Measurements from ENCODE around the gene KRTAP5-4. TPM values are rescaled to one million over a fixed set of nuclear protein-coding genes. Genes with fewer than 3 reads are reported as not detected.
"Not testable (repeated sequence)": the region's sequence is repeated elsewhere in the genome, so short reads cannot be mapped to it uniquely, and the experiment has no call there.

KRTAP5-4 gene
- total RNA-seq, 1 donor from 2014 or later: not detected

DNA sequence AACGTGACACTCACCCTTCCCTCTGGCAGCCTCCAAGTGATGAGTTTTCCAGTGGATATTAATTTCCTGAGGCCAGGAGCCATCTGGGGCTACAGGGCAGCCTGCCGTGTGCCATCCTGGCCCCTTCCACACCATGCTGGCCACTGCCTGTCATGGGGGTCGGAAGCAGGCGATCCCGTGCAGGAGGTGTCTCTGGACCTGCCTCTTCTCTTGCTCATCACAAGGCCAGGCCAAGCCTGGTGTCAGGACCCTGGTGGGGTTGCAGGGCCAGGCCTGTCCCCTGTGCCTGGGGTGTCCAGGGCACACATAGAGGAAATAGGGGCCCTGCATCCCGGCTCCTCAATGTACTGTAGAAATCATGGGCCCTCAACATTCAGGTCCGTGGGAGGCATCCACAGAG, 17.2 kb downstream of the KRTAP5-4 start:
- Mint-ChIP-seq H3K27ac (ENCODE audit: unreplicated experiment) (no peak overlapping the region), H3K4me1 (ENCODE audit: low read depth, unreplicated experiment) (peaks cover 7% of the 10 kb centered on the region), H3K27me3 (ENCODE audit: low read depth, unreplicated experiment) (peaks cover 42% of the 10 kb centered on the region), H3K4me3 (ENCODE audit: unreplicated experiment) (no peak overlapping the region), H3K9me3 (ENCODE audit: unreplicated experiment) (peaks cover 2% of the 10 kb centered on the region), H3K36me3 (ENCODE audit: low read depth, unreplicated experiment) (no peaks in the 10 kb centered on the region)
- no peak for DNase-seq (ENCODE audit: low read depth)
- Histone ChIP-seq H3K4me2 (ENCODE audit: low read length) (no peak overlapping the region), H3K36me3 (ENCODE audit: insufficient read depth, low read length) (no peaks in the 10 kb centered on the region), H3K9ac (ENCODE audit: low read length) (no peak overlapping the region), H2AFZ (ENCODE audit: low read depth, low read length) (no peak overlapping the region), H3K4me1 (ENCODE audit: insufficient read depth, low read length) (no peaks in the 10 kb centered on the region), H3K27me3 (ENCODE audit: insufficient read depth, low read length) (peaks cover 32% of the 10 kb centered on the region), H3K9me3 (ENCODE audit: insufficient read depth, low read depth, low read length) (no peaks in the 10 kb centered on the region), H3K79me2 (ENCODE audit: insufficient read depth, low read length) (no peaks in the 10 kb centered on the region), H4K20me1 (ENCODE audit: insufficient read depth, low read length) (no peaks in the 10 kb centered on the region), H3K4me3 (ENCODE audit: insufficient read depth, low read depth, low read length) (no peak overlapping the region), H3K27ac (ENCODE audit: low read depth, low read length) (no peak overlapping the region)
- FAIRE-seq: no peak
- TF ChIP-seq, protein P1, sequence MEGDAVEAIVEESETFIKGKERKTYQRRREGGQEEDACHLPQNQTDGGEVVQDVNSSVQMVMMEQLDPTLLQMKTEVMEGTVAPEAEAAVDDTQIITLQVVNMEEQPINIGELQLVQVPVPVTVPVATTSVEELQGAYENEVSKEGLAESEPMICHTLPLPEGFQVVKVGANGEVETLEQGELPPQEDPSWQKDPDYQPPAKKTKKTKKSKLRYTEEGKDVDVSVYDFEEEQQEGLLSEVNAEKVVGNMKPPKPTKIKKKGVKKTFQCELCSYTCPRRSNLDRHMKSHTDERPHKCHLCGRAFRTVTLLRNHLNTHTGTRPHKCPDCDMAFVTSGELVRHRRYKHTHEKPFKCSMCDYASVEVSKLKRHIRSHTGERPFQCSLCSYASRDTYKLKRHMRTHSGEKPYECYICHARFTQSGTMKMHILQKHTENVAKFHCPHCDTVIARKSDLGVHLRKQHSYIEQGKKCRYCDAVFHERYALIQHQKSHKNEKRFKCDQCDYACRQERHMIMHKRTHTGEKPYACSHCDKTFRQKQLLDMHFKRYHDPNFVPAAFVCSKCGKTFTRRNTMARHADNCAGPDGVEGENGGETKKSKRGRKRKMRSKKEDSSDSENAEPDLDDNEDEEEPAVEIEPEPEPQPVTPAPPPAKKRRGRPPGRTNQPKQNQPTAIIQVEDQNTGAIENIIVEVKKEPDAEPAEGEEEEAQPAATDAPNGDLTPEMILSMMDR (IDR thresholded peaks at IDR 0.05; ENCODE audit: insufficient read depth, low read depth, low read length): no peak
- no peak for TF ChIP-seq EZH2 (IDR thresholded peaks at IDR 0.05; ENCODE audit: insufficient read depth, low read length)

DNA sequence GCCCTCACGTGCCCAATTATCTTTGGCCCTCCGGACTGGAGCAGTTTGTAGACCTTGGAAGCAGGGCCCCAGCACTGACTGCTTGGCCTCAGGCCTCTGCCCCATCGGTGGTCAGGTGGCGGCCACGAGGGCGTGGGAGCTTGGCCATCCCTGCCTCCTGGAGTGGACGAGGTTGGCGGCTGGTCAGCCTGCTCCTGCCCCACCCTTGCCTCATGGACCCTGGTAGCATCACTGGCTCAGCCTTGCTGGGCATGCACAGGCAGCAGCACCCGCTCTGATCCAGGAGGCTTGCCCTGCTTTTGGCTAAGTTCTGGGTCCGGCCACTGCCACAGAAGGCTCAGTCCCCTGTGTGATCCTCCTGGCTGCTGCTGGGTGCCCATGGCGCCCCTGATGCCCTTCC, 17.8 kb downstream of the KRTAP5-4 start:
- H2AFZ ChIP-seq (ENCODE audit: low read depth, low read length): no peak overlapping the region
- H3K36me3 ChIP-seq (ENCODE audit: insufficient read depth, low read length): no peaks in the 10 kb centered on the region
- FAIRE-seq (no peak), DNase-seq (ENCODE audit: low read depth) (no peak)
- Mint-ChIP-seq H3K27me3 (ENCODE audit: low read depth, unreplicated experiment) (peaks cover 47% of the 10 kb centered on the region), H3K4me1 (ENCODE audit: low read depth, unreplicated experiment) (peaks cover 7% of the 10 kb centered on the region), H3K36me3 (ENCODE audit: low read depth, unreplicated experiment) (no peaks in the 10 kb centered on the region), H3K27ac (ENCODE audit: unreplicated experiment) (no peak overlapping the region), H3K9me3 (ENCODE audit: unreplicated experiment) (peaks cover 2% of the 10 kb centered on the region), H3K4me3 (ENCODE audit: unreplicated experiment) (no peak overlapping the region)
- H3K9ac ChIP-seq (ENCODE audit: low read length): no peak overlapping the region
- no peaks in the 10 kb centered on the region for H3K9me3 ChIP-seq (ENCODE audit: insufficient read depth, low read depth, low read length)
- no peaks in the 10 kb centered on the region for H3K4me1 ChIP-seq (ENCODE audit: insufficient read depth, low read length)
- H3K4me3 ChIP-seq (ENCODE audit: insufficient read depth, low read depth, low read length): no peak overlapping the region
- TF ChIP-seq EZH2 (IDR thresholded peaks at IDR 0.05; ENCODE audit: insufficient read depth, low read length): no peak
- TF ChIP-seq, protein P1 (IDR thresholded peaks at IDR 0.05; ENCODE audit: insufficient read depth, low read depth, low read length): no peak
- no peak overlapping the region for H3K27ac ChIP-seq (ENCODE audit: low read depth, low read length)
- peaks cover 35% of the 10 kb centered on the region for H3K27me3 ChIP-seq (ENCODE audit: insufficient read depth, low read length)
- H3K79me2 ChIP-seq (ENCODE audit: insufficient read depth, low read length): no peaks in the 10 kb centered on the region
- H4K20me1 ChIP-seq (ENCODE audit: insufficient read depth, low read length): no peaks in the 10 kb centered on the region
- H3K4me2 ChIP-seq (ENCODE audit: low read length): no peak overlapping the region

DNA sequence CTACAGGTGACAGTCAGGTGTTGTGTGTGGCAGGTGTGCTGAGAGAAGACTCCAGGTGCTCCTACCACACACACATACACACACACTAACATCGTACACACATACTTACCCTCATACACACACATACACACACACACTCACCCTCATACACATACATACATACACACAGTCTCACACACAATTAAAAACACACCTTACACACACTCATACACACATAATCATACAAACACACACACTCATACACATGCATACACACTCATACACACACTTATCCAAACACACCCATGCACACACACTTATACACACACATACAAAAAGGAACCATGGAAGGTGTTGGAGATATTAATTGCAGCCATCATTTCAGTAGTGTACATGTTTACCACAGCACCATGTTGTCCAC, 18.3 kb downstream of the KRTAP5-4 start:
- Histone ChIP-seq H2AFZ (ENCODE audit: low read depth, low read length) (no peak overlapping the region), H3K79me2 (ENCODE audit: insufficient read depth, low read length) (no peaks in the 10 kb centered on the region), H3K27me3 (ENCODE audit: insufficient read depth, low read length) (peaks cover 37% of the 10 kb centered on the region), H3K9ac (ENCODE audit: low read length) (no peak overlapping the region), H4K20me1 (ENCODE audit: insufficient read depth, low read length) (no peaks in the 10 kb centered on the region), H3K36me3 (ENCODE audit: insufficient read depth, low read length) (no peaks in the 10 kb centered on the region), H3K4me3 (ENCODE audit: insufficient read depth, low read depth, low read length) (no peak overlapping the region), H3K27ac (ENCODE audit: low read depth, low read length) (no peak overlapping the region), H3K4me2 (ENCODE audit: low read length) (no peak overlapping the region), H3K4me1 (ENCODE audit: insufficient read depth, low read length) (no peaks in the 10 kb centered on the region), H3K9me3 (ENCODE audit: insufficient read depth, low read depth, low read length) (no peaks in the 10 kb centered on the region)
- H3K9me3 Mint-ChIP-seq (ENCODE audit: unreplicated experiment): peaks cover 2% of the 10 kb centered on the region
- H3K4me3 Mint-ChIP-seq (ENCODE audit: unreplicated experiment): no peak overlapping the region
- FAIRE-seq (peak; percentile 23), DNase-seq (ENCODE audit: low read depth) (no peak)
- TF ChIP-seq EZH2 (IDR thresholded peaks at IDR 0.05; ENCODE audit: insufficient read depth, low read length): no peak
- TF ChIP-seq, protein P1 (IDR thresholded peaks at IDR 0.05; ENCODE audit: insufficient read depth, low read depth, low read length): no peak
- no peak overlapping the region for H3K27ac Mint-ChIP-seq (ENCODE audit: unreplicated experiment)
- H3K36me3 Mint-ChIP-seq (ENCODE audit: low read depth, unreplicated experiment): no peaks in the 10 kb centered on the region
- peaks cover 51% of the 10 kb centered on the region for H3K27me3 Mint-ChIP-seq (ENCODE audit: low read depth, unreplicated experiment)
- H3K4me1 Mint-ChIP-seq (ENCODE audit: low read depth, unreplicated experiment): peaks cover 7% of the 10 kb centered on the region

DNA sequence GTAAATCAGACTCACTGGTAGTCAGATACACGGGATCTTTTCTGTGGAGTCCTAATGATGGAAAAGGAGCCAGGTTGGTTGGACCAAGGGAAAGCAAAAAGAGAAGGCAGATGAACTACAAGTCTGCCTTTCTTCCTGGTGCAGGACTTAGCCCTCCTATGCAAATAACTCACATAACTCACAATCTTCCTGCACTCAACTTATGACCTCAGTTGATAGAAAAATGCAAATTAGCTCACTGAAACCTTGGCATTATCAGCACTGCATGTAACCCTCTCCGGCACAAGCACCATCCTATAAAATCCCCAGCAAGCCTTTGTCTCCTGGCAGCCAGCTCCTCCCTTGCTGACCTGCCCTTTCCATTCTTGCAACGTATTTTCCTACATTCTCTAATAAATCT, 20.3 kb downstream of the KRTAP5-4 start:
- FAIRE-seq; H3K36me3 ChIP-seq (ENCODE audit: insufficient read depth, low read length): not testable (repeated sequence)

More for the DNA sequence above, 20.3 kb downstream of the KRTAP5-4 start:
- peaks cover 28% of the 10 kb centered on the region for H3K27me3 ChIP-seq (ENCODE audit: insufficient read depth, low read length)
- not testable (repeated sequence) for DNase-seq (ENCODE audit: low read depth); H3K36me3 Mint-ChIP-seq (ENCODE audit: low read depth, unreplicated experiment); H3K9me3 Mint-ChIP-seq (ENCODE audit: unreplicated experiment); H3K4me3 Mint-ChIP-seq (ENCODE audit: unreplicated experiment); H3K27ac ChIP-seq (ENCODE audit: low read depth, low read length); H4K20me1 ChIP-seq (ENCODE audit: insufficient read depth, low read length); H3K79me2 ChIP-seq (ENCODE audit: insufficient read depth, low read length); H3K9me3 ChIP-seq (ENCODE audit: insufficient read depth, low read depth, low read length); H3K9ac ChIP-seq (ENCODE audit: low read length); H3K4me1 ChIP-seq (ENCODE audit: insufficient read depth, low read length); H3K27ac Mint-ChIP-seq (ENCODE audit: unreplicated experiment); H3K4me1 Mint-ChIP-seq (ENCODE audit: low read depth, unreplicated experiment); H3K4me3 ChIP-seq (ENCODE audit: insufficient read depth, low read depth, low read length); H3K4me2 ChIP-seq (ENCODE audit: low read length); H2AFZ ChIP-seq (ENCODE audit: low read depth, low read length)
- peaks cover 56% of the 10 kb centered on the region for H3K27me3 Mint-ChIP-seq (ENCODE audit: low read depth, unreplicated experiment)

All from astrocyte (in vitro differentiated cells and primary cell).